Lung microvascular endothelial cell (primary cell): Measurements from ENCODE around the gene PURA. TPM values are rescaled to one million over a fixed set of nuclear protein-coding genes. Genes with fewer than 3 reads are reported as not detected.
"Not testable (repeated sequence)": the region's sequence is repeated elsewhere in the genome, so short reads cannot be mapped to it uniquely, and the experiment has no call there.

Experiments
- DNase-seq, 2 donors: peaks; one replicate each; pipeline versions ENCODE4 v3.0.0 to v3.0.0-alpha.2; 2010; ENCODE audit warnings: low read depth in 2 of 2
- total RNA-seq: library from RNA; depleted of rRNA; stranded (reverse); fragments of >200 nt; gene quantifications from 2 replicates; pipeline ENCODE4 v1.2.1, GENCODE V29; 2014

PURA gene
- total RNA-seq, 1 donor from 2014 or later: 8.3 TPM

- no peak for DNase-seq
Measured at GRCh38 chr5:140135127-140135526, 21.2 kb downstream of the PURA start.

DNA sequence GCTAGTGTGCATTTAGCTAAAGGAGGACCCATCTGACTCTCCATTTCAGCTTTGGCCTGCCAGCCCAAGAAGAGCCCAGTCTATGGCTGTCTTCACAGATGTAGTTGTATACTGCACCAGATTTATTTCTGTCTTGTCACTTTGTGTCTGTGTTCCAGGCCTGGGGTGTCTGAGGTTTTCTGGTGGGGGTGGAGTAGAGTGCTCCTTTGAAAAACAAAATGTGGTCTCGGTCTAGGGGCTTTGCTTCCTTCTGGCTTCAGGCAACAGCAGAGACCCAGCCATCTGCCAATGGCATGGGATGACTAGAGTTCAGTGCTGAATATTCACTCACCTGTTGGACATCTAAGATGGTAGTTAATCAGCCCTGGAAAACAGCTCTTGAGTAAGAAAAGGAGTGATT lies 22.7 kb downstream of the PURA start:
- no peak for DNase-seq

- no peak for DNase-seq
Measured at GRCh38 chr5:140140435-140140834, 26.5 kb downstream of the PURA start.

- no peak for DNase-seq
Measured at GRCh38 chr5:140141241-140141640, 27.3 kb downstream of the PURA start.

- no peak for DNase-seq
Measured at GRCh38 chr5:140142246-140142645, 28.3 kb downstream of the PURA start.

DNA sequence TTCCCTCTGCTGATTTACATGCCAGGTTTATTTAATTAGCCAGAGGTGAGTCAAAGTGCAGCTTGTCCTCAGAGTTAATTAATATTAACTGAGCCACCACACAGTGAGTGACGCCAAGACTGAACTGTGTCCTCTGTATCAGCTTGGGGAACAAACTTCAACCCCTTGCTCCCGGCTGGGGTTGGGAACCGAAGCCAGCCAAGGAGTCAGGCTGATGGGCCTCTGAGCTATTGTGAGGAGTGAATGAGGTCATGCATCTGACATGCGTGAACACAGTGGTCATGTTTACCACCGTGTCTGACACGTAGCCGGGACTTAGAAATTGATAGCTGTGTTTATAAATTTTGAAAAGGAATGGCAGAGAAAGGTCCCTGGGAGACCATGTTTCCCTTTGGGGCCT lies 28.9 kb downstream of the PURA start:
- DNase-seq: no peak

DNA sequence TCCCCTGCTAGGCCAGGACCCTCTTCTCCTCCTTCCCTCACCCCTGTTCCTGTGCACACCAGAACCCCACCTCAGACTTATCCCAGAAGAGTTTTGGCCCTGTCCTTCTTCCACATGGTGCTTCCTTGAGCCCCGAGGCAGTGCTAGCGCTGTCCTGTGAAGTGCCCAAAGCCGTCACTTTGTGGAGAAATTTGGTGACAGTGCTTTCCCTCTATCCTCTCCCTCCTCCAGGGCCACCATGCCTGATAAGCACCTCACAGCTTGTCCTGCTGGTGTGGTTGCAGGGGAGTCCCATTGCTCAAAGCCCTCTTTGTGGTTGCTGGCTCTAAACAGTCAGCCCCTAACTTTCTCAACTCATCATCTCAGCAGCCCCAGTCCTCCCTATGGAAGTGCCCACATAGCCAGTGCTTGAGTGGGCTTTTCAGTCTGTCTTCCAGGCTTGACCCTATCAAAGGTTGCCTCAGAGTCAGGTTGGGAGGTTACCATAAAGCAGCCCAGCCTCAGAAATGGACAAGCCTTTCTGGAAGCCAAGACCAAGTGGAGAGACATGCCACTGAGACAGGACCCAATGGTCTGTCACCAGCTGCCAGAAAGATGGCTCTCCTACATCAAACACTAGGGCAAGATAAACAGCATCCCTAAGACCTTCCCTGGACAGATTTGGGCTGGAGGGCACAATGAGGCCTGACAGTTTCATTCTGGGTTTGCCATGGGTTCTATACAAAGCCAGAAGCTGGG lies 29.8 kb downstream of the PURA start:
- DNase-seq: no peak

GRCh38 chr5:140145256-140145655 lies 31.3 kb downstream of the PURA start:
- no peak for DNase-seq

DNA sequence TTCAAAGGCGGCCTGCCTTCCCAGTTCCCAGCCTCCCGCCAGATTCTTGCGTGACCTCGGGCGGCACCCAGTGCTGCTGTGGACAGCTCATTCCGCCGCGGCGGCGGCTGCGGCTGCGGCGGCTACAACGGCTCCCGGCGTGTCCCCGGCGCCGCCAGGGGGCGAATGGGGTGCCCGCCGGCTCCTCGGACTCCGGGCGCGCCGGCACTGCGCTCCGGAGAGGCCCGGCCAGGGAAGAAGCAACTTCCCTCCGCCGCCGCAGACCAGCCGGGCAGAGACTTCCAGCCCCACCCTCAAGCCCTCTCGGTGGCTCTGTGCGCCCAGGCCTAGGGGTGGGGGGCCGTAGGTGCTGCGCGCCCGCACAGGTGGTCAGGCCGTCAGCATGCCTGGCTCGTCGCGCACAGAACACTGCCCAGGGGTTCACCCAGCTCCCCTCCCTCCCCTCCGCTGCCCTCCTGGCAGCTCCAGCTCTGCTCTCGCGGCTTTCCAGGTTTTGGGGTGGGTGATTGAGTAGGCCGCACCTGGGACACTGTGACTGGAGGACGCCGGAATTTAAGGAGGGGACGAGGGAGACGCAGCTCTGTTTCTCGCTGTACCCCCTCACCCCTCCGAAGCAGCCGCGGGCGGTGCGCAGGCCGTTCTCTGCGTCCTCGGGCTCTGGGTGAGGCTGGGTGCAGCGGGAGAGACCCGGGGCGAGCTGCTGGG lies 32.1 kb downstream of the PURA start:
- peak; percentile 67 to 75 for DNase-seq

DNA sequence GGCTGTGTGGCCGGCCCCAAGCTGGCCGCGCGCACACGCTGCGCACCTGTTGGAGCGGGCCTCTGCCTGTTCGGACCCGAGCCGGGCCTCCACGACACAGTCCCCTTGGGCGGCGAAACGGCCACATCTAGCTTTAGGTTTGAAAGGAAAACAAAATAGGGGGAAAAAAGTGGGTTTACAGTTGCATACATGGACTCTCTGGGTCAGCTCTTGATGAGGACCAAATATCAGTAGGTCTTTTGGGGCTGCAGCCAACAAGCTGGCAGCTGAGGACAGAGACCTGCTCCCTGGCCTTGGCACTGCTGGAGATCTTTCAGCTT lies 32.6 kb downstream of the PURA start:
- no peak for DNase-seq

DNA sequence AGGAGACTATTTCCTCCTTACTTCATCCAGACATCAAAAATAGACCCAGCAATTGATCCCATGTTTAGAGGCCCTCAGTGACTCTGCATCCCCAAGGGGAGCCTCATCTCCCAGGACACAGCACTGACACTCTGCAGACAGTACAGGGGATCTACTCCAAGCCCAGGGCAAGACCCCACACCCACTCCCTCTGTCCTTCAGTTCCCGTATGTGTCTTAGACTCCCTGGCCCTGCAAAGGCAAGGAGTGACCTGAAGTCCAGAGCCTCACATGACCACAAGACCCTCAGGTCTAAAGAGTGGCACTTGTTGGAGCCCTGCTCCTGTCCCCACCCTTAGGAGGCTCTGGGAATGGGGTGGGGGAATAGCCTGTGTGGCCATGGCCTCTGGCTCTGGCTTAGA lies 33.6 kb downstream of the PURA start:
- no peak for DNase-seq

- DNase-seq: no peak
Measured at GRCh38 chr5:140148508-140148907, 34.6 kb downstream of the PURA start.

DNA sequence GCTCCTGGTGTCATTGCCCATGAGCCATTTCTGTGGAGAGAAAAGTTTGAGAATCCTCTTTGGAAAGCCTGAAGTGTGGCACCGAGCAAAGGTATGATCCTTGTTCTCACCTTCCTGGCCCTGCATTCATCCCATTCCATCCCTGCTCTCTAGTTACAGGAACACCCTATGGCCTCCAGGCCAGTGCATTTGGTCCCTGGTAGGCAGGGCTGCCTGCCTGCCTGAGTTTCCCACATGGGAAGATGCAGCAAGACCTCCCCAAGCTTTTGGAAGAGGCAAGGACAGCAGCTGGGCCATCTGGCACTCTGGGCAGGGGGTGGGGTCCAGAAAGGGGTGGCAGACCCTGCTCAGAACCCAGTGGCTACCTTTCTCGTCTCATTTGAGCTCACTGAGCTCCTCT lies 36.3 kb downstream of the PURA start:
- no peak for DNase-seq

GRCh38 chr5:140151144-140152021 lies 37.5 kb downstream of the PURA start:
- no peak for DNase-seq

DNA sequence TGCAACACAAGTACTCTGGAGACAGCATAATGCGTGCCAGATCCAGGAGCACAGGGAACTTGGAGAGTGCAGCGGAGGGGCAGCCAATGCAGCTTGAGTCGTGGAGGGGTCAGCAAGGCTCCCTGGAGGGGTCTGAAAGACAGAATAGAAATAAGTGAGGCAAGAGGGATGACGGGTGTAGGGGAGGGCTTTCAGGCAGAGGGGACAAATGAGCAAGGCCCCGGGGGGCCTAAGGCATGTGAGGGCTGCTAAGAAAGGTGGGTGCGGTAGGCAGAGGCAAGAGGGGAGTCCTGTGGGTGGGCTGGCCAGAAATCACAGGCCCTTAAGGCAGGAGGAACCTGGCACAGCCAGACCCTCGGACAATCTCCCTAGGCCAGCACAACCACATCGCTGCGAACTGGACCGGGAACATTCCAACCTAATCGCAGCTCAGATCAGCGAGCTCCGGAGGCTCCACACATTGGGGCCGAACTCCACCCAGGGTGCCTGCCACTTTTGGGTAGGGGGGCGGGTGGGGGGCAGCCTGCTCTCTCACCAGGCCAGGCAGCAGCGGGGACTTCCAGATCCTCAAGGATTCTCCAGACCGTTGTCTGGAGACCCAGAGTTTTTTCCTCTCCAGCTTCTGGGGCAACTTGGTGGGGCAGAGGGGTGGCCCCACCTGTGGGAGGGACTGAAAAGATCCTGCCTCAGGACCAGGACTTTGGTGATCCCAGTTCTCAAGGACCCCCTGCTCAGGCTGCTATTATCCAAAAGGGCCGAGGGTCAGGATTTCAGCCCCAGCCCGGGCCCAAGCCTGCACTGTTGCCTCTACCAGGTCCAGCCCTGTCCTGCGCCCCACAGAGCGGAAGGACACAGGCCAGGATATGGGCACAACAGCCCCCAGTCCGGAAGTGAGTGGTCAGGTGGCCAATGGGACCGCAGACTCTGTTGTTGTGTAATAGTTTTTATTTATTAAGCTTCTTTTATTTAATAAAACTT lies 38.4 kb downstream of the PURA start:
- DNase-seq: no peak

- DNase-seq: no peak
Measured at GRCh38 chr5:140153255-140153654, 39.3 kb downstream of the PURA start.

DNA sequence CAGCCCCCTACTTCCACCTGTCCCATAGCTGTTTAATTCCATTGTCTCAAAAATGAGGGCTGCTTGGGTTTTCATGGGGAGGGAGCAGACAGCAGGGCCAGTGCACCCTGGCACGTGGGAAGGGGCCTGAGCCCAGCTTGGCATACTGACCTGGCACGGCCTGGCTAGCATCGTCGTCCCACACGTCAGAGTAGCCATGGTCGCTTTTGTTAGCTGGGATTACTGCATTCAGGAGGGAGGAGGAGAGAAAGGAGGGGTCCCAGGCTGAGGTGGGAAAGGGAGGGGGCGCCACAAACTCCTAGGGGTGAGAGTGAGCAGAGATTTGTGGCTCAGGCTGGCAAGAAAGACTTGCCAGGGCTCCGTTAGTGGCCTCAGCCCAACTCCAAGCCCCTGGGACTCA lies 40.0 kb downstream of the PURA start:
- no peak for DNase-seq

DNA sequence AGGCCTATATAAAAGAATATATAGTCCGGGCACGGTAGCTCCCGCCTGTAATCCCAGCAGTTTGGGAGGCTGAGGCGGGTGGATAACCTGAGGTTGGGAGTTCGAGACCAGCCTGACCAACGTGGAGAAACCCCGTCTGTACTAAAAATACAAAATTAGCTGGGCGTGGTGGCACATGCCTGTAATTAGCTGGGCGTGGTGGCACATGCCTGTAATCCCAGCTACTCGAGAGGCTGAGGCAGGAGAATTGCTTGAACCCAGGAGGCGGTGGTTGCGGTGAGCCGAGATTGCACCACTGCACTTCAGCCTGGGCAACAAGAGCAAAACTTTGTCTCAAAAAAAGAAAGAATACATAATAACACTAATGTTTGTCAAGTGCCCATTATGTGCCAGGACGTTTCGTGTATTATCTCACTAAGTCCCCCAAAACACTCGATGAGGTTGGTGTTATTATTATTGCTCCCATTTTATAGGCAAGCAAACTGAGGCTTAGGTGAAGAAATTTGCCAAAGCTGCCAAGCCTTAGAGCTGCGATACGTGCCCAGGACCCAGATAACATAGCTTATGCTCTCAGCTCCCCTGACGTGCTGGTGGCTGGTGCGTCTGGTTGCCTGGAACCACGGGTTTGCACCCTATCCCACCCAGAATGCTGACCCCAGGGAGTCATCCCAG lies 40.9 kb downstream of the PURA start:
- DNase-seq: not testable (repeated sequence)

GRCh38 chr5:140157032-140157781 lies 43.3 kb downstream of the PURA start:
- peak; percentile 75 to 83 for DNase-seq
